RWPE1 (cell line): Measurements from ENCODE around the gene R3HDM1.
A peak's percentile ranks its signal among the peaks of the same experiment; 100 is the strongest.
"Not testable (repeated sequence)": the region's sequence is repeated elsewhere in the genome, so short reads cannot be mapped to it uniquely, and the experiment has no call there.

Experiments used
- CTCF ChIA-PET: fragments of 350-600 bp; sonication (Branson Sonifier 250); formaldehyde crosslinking; extraction: SDS; loops from one replicate; lab custom pipeline; 2021; lab: Yijun Ruan, JAX
- POLR2A ChIA-PET: fragments of 400-600 bp; formaldehyde crosslinking; extraction: SDS; loops from one replicate; lab custom pipeline; 2020; ENCODE audit warnings: antibody characterized with exemption; ENCODE audit not compliant: low non-redundant PET; lab: Yijun Ruan, JAX
- DNase-seq: peaks from one replicate; pipeline ENCODE4 v3.0.0; 2012; ENCODE audit warnings: low spot score
- H3K27ac ChIP-seq: fragments of 450-650 bp; 2 replicates; pipeline ENCODE4 v1.5.1; 2017
- CTCF ChIP-seq: fragments of 450-650 bp; conservative IDR thresholded peaks from 2 replicates; pipeline ENCODE4 v1.5.1; 2017; ENCODE audit warnings: low read depth, mild to moderate bottlenecking

The R3HDM1 gene

GRCh38 chr2:135708159-135708558, 176.9 kb downstream of the R3HDM1 start:
- ChIA-PET CTCF (interaction anchor here (0.7 kb wide), 1 partner anchor 123 kb away, joined by 4 read pairs; no protein-coding TSS in a partner anchor), POLR2A (no interaction called here)
- no peak for DNase-seq
- H3K27ac ChIP-seq: no peak overlapping the region
- no peak for TF ChIP-seq CTCF

- ChIA-PET CTCF (interaction anchor here (0.6 to 2.3 kb wide), 14 partner anchors 9 to 745 kb away, joined by 3 to 31 read pairs (median 4); no protein-coding TSS in a partner anchor), POLR2A (no interaction called here)
- DNase-seq: peak; percentile 50
- H3K27ac ChIP-seq: no peak overlapping the region
- peak; percentile 94 for TF ChIP-seq CTCF
Measured at GRCh38 chr2:135709992-135710391, 178.7 kb downstream of the R3HDM1 start.

- H3K27ac ChIP-seq, CTCF ChIA-PET, DNase-seq, POLR2A ChIA-PET: not testable (repeated sequence)
Measured at GRCh38 chr2:135715086-135715485, 183.8 kb downstream of the R3HDM1 start.

- ChIA-PET POLR2A (no interaction called here), CTCF (interaction anchor here (1.6 kb wide), 1 partner anchor 18 kb away, joined by 6 read pairs; no protein-coding TSS in a partner anchor)
- TF ChIP-seq CTCF: no peak
- no peak for DNase-seq
- no peak overlapping the region for H3K27ac ChIP-seq
Measured at GRCh38 chr2:135728064-135728743, 196.9 kb downstream of the R3HDM1 start.

- no peak for TF ChIP-seq CTCF
- ChIA-PET POLR2A (no interaction called here), CTCF (no interaction called here)
- no peak for DNase-seq
- no peak overlapping the region for H3K27ac ChIP-seq
Measured at GRCh38 chr2:135732561-135732960, 201.3 kb downstream of the R3HDM1 start.

- no peak for TF ChIP-seq CTCF
- CTCF ChIA-PET: interaction anchor here (0.7 kb wide), 1 partner anchor 9 kb away, joined by 4 read pairs; no protein-coding TSS in a partner anchor
- no peak overlapping the region for H3K27ac ChIP-seq
- POLR2A ChIA-PET: no interaction called here
- no peak for DNase-seq
Measured at GRCh38 chr2:135733045-135733444, 201.8 kb downstream of the R3HDM1 start.

GRCh38 chr2:135736546-135736945, 205.3 kb downstream of the R3HDM1 start:
- CTCF ChIA-PET: no interaction called here

More at GRCh38 chr2:135736546-135736945, 205.3 kb downstream of the R3HDM1 start:
- H3K27ac ChIP-seq: no peak overlapping the region
- no peak for DNase-seq
- POLR2A ChIA-PET: no interaction called here
- TF ChIP-seq CTCF: no peak
